Trophoblast cell (in vitro differentiated cells and primary cell): ENCODE data around the gene GALNT6.

Source experiments
- DNase-seq, 2 donors: peaks; one replicate each; pipeline ENCODE4 v3.0.0-alpha.2; 2016
- H2AFZ ChIP-seq: 2 replicates; pipeline ENCODE4 v1.6.1; 2013; ENCODE audit warnings: low read length, moderate library complexity, mild to moderate bottlenecking; ENCODE audit not compliant: insufficient read depth, poor library complexity
- H2AK5ac ChIP-seq: 2 replicates; pipeline ENCODE4 v1.6.1; 2013; ENCODE audit warnings: mild to moderate bottlenecking, low read length
- H2BK120ac ChIP-seq: 2 replicates; pipeline ENCODE4 v1.6.1; 2013; ENCODE audit warnings: low read length, mild to moderate bottlenecking, moderate library complexity; ENCODE audit not compliant: insufficient read depth, poor library complexity
- H2BK12ac ChIP-seq: 2 replicates; pipeline ENCODE4 v1.6.1; 2013; ENCODE audit warnings: mild to moderate bottlenecking, low read length, moderate library complexity
- H2BK5ac ChIP-seq: 2 replicates; pipeline ENCODE4 v1.6.1; 2013; ENCODE audit warnings: low read length, low read depth, moderate library complexity, mild to moderate bottlenecking; ENCODE audit not compliant: poor library complexity
- H3K14ac ChIP-seq: 2 replicates; pipeline ENCODE4 v1.6.1; 2013; ENCODE audit warnings: mild to moderate bottlenecking, low read length
- H3K18ac ChIP-seq: 2 replicates; pipeline ENCODE4 v1.6.1; 2013; ENCODE audit warnings: mild to moderate bottlenecking, low read length
- H3K23ac ChIP-seq: 2 replicates; pipeline ENCODE4 v1.6.1; 2013; ENCODE audit warnings: low read length
- H3K27ac ChIP-seq: 2 replicates; pipeline ENCODE4 v1.5.1; 2013; ENCODE audit warnings: low read depth, mild to moderate bottlenecking, inconsistent platforms, low read length, moderate library complexity
- H3K27me3 ChIP-seq: 2 replicates; pipeline ENCODE4 v1.6.1; 2013; ENCODE audit warnings: inconsistent platforms, mild to moderate bottlenecking, low read length, moderate library complexity; ENCODE audit not compliant: insufficient read depth
- H3K36me3 ChIP-seq, 2 experiments: 1 replicate in 1 of 2; 2 replicates in 1 of 2; pipeline ENCODE4 v1.6.1; 2013; ENCODE audit warnings: low read length in 2 of 2, mild to moderate bottlenecking in 2 of 2, moderate library complexity in 1 of 2; ENCODE audit not compliant: insufficient read depth in 2 of 2, control insufficient read depth in 1 of 2
- H3K4ac ChIP-seq: 2 replicates; pipeline ENCODE4 v1.6.1; 2013; ENCODE audit warnings: low read depth, mild to moderate bottlenecking, low read length, moderate library complexity
- H3K4me1 ChIP-seq, 2 experiments: 1 replicate in 1 of 2; 2 replicates in 1 of 2; pipeline ENCODE4 v1.6.1; 2013; ENCODE audit warnings: low read length in 2 of 2, mild to moderate bottlenecking in 2 of 2, moderate library complexity in 1 of 2; ENCODE audit not compliant: insufficient read depth in 2 of 2, control insufficient read depth in 1 of 2
- H3K4me2 ChIP-seq: 2 replicates; pipeline ENCODE4 v1.6.1; 2013; ENCODE audit warnings: inconsistent platforms, mild to moderate bottlenecking, low read length, moderate library complexity
- H3K4me3 ChIP-seq: 2 replicates; pipeline ENCODE4 v1.5.1; 2013; ENCODE audit warnings: mild to moderate bottlenecking, low read depth, low read length, inconsistent platforms
- H3K79me1 ChIP-seq: one replicate; pipeline ENCODE4 v1.6.1; 2013; ENCODE audit warnings: low read length
- H3K79me2 ChIP-seq: 2 replicates; pipeline ENCODE4 v1.6.1; 2013; ENCODE audit warnings: low read length, mild to moderate bottlenecking; ENCODE audit not compliant: control insufficient read depth, insufficient read depth, poor library complexity
- H3K9ac ChIP-seq: 2 replicates; pipeline ENCODE4 v1.6.1; 2013; ENCODE audit warnings: mild to moderate bottlenecking, low read length
- H3K9me3 ChIP-seq: 2 replicates; pipeline ENCODE4 v1.6.1; 2013; ENCODE audit warnings: low read depth, mild to moderate bottlenecking, control low read depth, inconsistent platforms, low read length; ENCODE audit not compliant: insufficient read depth
- H4K12ac ChIP-seq: 2 replicates; pipeline ENCODE4 v1.6.1; 2013; ENCODE audit warnings: low read depth, mild to moderate bottlenecking, low read length, moderate library complexity
- H4K8ac ChIP-seq: 2 replicates; pipeline ENCODE4 v1.6.1; 2013; ENCODE audit warnings: low read depth, mild to moderate bottlenecking, low read length, moderate library complexity
- H4K91ac ChIP-seq: one replicate; pipeline ENCODE4 v1.6.1; 2013; ENCODE audit warnings: low read depth, mild to moderate bottlenecking, low read length, moderate library complexity
- WGBS: extraction: QIAGEN DNeasy Blood & Tissue Kit; methylation state at CpG from one replicate; pipeline ENCODE4 v1.1.7; 2013; ENCODE audit warnings: missing lambda C conversion rate; ENCODE audit not compliant: insufficient read length, insufficient coverage; ENCODE audit errors: extremely low coverage; 5-methylcytosine and 5-hydroxymethylcytosine counted together

The GALNT6 gene

DNA sequence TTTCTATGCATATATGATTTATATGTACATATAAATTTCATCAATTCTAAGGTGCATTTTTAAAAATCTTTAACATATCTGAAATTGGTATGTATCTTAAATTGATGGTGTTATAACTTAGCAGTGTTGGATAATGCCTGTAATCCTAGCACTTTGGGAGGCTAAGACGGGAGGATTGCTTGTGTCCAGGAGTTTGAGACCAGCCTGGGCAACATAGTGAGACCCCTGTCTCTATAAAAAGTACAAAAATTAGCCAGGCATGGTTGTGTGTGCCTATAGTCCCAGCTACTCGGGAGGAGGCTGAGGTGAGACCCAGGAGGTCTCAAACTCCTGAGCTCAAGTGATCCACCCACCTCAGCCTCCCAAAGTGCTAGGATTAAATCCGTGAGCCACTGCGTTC lies 6.5 kb upstream of the GALNT6 start:
- no peaks in the 10 kb centered on the region for H3K27me3 ChIP-seq
- H3K36me3 ChIP-seq = peaks cover 19% of the 10 kb centered on the region in 2 experiments
- no peak overlapping the region for H3K4ac ChIP-seq
- H3K4me2 ChIP-seq = no peak overlapping the region
- H3K79me2 ChIP-seq = peaks cover 5% of the 10 kb centered on the region
- peaks cover 22 to 28% of the 10 kb centered on the region in 2 experiments for H3K4me1 ChIP-seq
- H3K14ac ChIP-seq = no peak overlapping the region
- no peak overlapping the region for H2BK120ac ChIP-seq
- DNase-seq = no peak
- H2BK5ac ChIP-seq = no peak overlapping the region
- peak overlapping the region; percentile 61 for H4K91ac ChIP-seq
- H2AK5ac ChIP-seq = no peak overlapping the region
- WGBS = no CpG with 5 or more reads among the region's 4 CpGs
- no peak overlapping the region for H3K9ac ChIP-seq
- H3K79me1 ChIP-seq = peaks cover 25% of the 10 kb centered on the region
- H4K12ac ChIP-seq = no peak overlapping the region
- peak overlapping the region; percentile 32 for H2BK12ac ChIP-seq
- H4K8ac ChIP-seq = no peak overlapping the region
- no peak overlapping the region for H2AFZ ChIP-seq
- no peaks in the 10 kb centered on the region for H3K9me3 ChIP-seq
- H3K27ac ChIP-seq = no peak overlapping the region
- no peak overlapping the region for H3K23ac ChIP-seq
- H3K4me3 ChIP-seq = no peak overlapping the region
- no peak overlapping the region for H3K18ac ChIP-seq

DNA sequence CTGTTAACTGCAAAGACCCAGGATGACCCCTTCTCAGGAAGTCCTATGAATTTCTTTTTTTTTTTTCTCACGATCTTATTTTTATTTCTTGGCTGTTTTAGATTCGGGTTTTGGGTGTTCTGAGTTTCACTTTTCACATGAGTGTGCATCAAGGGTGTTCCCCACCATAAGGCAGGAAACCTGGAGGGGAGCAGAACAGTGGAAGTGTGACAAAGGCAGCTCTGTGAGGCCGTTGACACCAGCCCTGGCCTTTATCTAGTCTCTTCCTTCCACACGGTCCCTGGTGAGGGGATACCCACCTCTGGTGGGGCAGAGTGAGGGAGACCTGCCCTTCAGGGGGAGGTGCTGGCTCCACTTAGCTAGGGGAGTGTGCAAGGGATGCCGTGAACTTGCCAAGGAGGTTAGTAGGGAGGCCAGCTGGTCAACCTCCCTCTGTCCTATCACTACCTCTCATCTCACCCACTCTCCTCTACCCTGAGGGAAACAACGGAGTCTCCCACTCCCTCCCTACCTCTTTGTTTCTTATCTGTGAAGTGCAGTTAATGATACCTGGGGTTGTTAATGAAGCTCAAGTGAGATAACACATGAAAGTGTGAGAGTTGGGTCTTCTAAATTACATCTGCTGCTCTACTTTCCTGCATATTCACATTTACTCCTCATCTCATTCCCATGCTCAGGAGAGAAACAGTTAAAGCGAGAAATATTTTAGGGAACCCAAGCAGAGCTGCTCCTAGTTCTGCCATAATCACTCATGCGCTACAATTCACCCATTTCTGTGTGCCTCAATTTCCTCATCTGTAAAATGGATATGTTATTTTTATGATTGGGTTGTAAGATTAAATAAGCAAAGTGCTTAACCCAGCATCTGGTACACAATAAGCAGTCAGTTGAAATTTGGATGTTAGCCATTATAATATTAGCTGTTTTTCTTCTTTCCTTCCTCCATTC lies 4.4 kb upstream of the GALNT6 start:
- Histone ChIP-seq H3K4me1 (peaks cover 16 to 20% of the 10 kb centered on the region in 2 experiments), H3K36me3 (peaks cover 9 to 13% of the 10 kb centered on the region in 2 experiments), H3K4me3 (no peak overlapping the region), H3K79me1 (peaks cover 32% of the 10 kb centered on the region), H4K8ac (peak overlapping the region; percentile 15), H3K4ac (peak overlapping the region; percentile 46), H2BK120ac (peak overlapping the region; percentile 1), H2AK5ac (peak overlapping the region; percentile 42), H3K79me2 (peaks cover 14% of the 10 kb centered on the region), H3K27ac (peak overlapping the region; percentile 25), H4K12ac (no peak overlapping the region), H3K23ac (no peak overlapping the region), H3K4me2 (no peak overlapping the region), H3K14ac (peak overlapping the region; percentile 33), H4K91ac (peak overlapping the region; percentile 67), H3K9me3 (no peaks in the 10 kb centered on the region), H3K18ac (peak overlapping the region; percentile 50), H3K9ac (no peak overlapping the region), H2BK12ac (peak overlapping the region; percentile 55), H2AFZ (no peak overlapping the region), H2BK5ac (peak overlapping the region; percentile 37), H3K27me3 (no peaks in the 10 kb centered on the region)
- DNase-seq = no peak
- no CpG with 5 or more reads among the region's 8 CpGs for WGBS

DNA sequence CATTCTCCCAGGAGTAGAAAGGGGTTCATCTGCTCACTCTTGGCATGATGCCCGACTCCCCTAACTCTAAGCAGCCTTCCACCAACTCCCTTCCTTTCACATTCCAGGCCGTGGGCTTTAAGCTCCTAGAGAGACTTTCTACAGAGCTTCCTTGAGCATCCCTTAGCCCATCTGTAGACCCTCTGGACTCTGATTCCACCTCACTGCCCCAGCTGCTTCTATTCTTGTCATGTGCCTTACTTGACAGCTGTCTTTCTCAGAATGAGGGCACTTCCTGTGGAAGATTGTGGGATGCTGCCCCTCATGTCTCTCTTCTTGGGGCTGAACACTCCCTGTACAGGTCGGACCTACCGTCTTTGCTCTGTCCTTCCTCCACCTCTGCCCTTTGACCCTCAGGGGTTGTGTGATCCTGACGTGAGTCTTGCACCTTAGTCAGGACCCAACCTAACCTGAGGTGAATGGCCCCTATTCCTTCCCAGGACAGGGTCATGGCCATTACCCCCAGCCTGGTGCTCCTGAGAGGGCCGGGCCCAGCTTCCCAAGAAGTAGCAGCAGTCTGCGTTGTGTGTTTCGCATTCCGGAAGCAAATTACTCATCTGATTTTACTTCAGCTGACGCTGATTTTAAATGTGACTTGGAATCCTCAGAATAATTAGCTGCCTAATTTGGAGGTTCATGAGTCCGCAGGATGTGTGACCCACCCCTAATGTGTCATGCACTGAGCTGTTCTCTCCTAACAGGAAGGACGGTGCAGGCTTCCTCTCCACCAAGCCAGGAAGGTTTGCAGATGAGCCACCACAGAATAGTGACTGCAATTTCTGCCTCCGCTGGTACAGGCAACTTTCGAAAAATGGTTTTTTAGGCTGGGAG lies 2.7 kb upstream of the GALNT6 start:
- Histone ChIP-seq H4K91ac (peak overlapping the region; percentile 85), H3K4me1 (peaks cover 24% of the 10 kb centered on the region in 2 experiments), H3K18ac (peak overlapping the region; percentile 42), H3K36me3 (peaks cover 9 to 13% of the 10 kb centered on the region in 2 experiments), H2AFZ (no peak overlapping the region), H3K4me3 (no peak overlapping the region), H3K4ac (peak overlapping the region; percentile 82), H3K79me2 (peaks cover 18% of the 10 kb centered on the region), H2BK120ac (peak overlapping the region; percentile 84), H2BK5ac (peak overlapping the region; percentile 4), H3K27me3 (no peaks in the 10 kb centered on the region), H3K27ac (peak overlapping the region; percentile 71), H2AK5ac (peak overlapping the region; percentile 41), H3K79me1 (peaks cover 43% of the 10 kb centered on the region), H3K23ac (no peak overlapping the region), H4K8ac (peak overlapping the region; percentile 36), H4K12ac (no peak overlapping the region), H2BK12ac (peak overlapping the region; percentile 0), H3K9ac (no peak overlapping the region), H3K9me3 (no peaks in the 10 kb centered on the region), H3K14ac (peak overlapping the region; percentile 74), H3K4me2 (peak overlapping the region; percentile 40)
- peak; percentile 15 to 47 for DNase-seq
- WGBS = no CpG with 5 or more reads among the region's 14 CpGs

DNA sequence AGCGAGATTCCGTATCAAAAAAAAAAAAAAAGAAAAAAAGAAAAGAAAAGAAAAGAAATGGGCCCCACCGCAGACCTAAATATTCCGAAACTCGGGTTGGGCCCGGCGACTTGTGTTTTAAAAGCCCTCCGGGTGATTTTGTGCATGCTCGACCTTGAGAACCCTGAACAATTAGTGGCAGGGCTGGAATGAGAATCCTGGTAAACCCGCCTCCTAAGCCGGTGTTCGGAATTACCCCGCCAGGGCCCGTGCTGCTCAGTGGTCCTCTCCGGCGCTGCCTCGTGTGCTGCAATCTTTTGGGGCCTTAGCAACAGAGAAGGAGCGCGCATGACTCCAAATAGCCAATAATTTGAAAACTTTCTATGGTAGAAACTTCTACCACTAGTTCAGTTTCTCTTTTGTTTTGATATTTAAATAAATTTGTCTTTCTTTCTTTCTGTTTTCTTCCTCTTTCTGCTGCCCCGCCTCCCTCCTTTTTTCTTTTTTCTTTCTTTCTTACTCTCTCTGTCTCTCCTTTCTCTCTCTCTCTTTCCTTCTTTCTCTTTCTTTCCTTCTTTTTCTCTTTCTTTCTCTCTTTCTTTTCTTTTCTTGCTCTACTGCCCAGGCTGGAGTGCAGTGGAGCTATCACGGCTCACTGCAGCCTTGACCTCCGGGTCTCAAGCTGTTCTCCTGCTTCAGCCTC lies 1.5 kb upstream of the GALNT6 start:
- Histone ChIP-seq H3K79me1 (peaks cover 52% of the 10 kb centered on the region), H3K18ac (peak overlapping the region; percentile 90), H2BK120ac (peak overlapping the region; percentile 84), H3K14ac (peak overlapping the region; percentile 90), H2AFZ (no peak overlapping the region), H2BK12ac (peak overlapping the region; percentile 63), H3K4me3 (peak overlapping the region; percentile 34), H3K4me1 (peaks cover 32% of the 10 kb centered on the region in 2 experiments), H3K27me3 (no peaks in the 10 kb centered on the region), H2AK5ac (peak overlapping the region; percentile 81), H4K91ac (peak overlapping the region; percentile 85), H3K4me2 (peak overlapping the region; percentile 46), H3K36me3 (peaks cover 9 to 13% of the 10 kb centered on the region in 2 experiments), H3K27ac (peak overlapping the region; percentile 96), H4K12ac (no peak overlapping the region), H3K9ac (peak overlapping the region; percentile 16), H3K79me2 (peaks cover 20% of the 10 kb centered on the region), H3K4ac (peak overlapping the region; percentile 82), H2BK5ac (peak overlapping the region; percentile 84), H3K23ac (no peak overlapping the region), H3K9me3 (no peaks in the 10 kb centered on the region), H4K8ac (peak overlapping the region; percentile 70)
- no CpG with 5 or more reads among the region's 22 CpGs for WGBS
- peak; percentile 92 to 95 for DNase-seq
